Retinal pigment epithelial cell (primary cell): ENCODE measurements around the gene CNGA2.

Experiments
- DNase-seq: peaks from one replicate; pipeline ENCODE4 v3.0.0-alpha.2; 2010; ENCODE audit warnings: low read depth
- H3K4me3 ChIP-seq: 2 replicates; pipeline ENCODE4 v1.5.1; 2011; ENCODE audit warnings: mild to moderate bottlenecking, low read length, control low read depth, moderate library complexity
- TF ChIP-seq, protein P1 (sequence below): conservative IDR thresholded peaks from 2 replicates; pipeline ENCODE4 v1.5.1; 2011; ENCODE audit warnings: low read depth, low read length, control low read depth, inconsistent platforms

The CNGA2 gene

GRCh38 chrX:151734446-151734845, at the start of gene CNGA2:
CNGA2 (plus strand) TSS chrX:151734746; CDS start chrX:151738484, 3,738 bp downstream.
- no peak within 1 kb of the TSS for H3K4me3 ChIP-seq
- TF ChIP-seq, protein P1, sequence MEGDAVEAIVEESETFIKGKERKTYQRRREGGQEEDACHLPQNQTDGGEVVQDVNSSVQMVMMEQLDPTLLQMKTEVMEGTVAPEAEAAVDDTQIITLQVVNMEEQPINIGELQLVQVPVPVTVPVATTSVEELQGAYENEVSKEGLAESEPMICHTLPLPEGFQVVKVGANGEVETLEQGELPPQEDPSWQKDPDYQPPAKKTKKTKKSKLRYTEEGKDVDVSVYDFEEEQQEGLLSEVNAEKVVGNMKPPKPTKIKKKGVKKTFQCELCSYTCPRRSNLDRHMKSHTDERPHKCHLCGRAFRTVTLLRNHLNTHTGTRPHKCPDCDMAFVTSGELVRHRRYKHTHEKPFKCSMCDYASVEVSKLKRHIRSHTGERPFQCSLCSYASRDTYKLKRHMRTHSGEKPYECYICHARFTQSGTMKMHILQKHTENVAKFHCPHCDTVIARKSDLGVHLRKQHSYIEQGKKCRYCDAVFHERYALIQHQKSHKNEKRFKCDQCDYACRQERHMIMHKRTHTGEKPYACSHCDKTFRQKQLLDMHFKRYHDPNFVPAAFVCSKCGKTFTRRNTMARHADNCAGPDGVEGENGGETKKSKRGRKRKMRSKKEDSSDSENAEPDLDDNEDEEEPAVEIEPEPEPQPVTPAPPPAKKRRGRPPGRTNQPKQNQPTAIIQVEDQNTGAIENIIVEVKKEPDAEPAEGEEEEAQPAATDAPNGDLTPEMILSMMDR, result no peak
- DNase-seq, result no peak

GRCh38 chrX:151687635-151688034, 46.9 kb upstream of the CNGA2 start:
- DNase-seq, result no peak
- H3K4me3 ChIP-seq, result no peak overlapping the region
- TF ChIP-seq, protein P1, result no peak

DNA sequence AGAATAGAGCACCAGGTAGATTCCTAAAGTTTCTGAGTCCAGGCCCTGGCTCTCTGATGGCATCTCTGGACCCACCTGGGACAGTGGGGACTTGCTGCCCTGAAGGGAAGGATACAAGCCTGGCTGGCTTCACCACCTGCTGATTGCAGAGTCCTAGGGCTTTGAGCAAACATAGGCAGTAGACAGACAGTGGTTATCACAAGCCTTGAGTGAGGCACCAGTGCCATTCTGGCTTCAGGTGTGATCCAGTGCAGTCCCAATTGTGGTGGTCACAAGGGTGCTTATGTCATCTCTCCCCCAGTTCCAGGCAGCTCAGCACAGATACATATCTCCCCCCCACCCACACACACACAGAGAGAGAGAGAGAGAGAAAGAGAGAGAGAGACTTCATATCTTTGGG, 45.9 kb upstream of the CNGA2 start:
- TF ChIP-seq, protein P1, result no peak
- no peak overlapping the region for H3K4me3 ChIP-seq
- DNase-seq, result no peak

DNA sequence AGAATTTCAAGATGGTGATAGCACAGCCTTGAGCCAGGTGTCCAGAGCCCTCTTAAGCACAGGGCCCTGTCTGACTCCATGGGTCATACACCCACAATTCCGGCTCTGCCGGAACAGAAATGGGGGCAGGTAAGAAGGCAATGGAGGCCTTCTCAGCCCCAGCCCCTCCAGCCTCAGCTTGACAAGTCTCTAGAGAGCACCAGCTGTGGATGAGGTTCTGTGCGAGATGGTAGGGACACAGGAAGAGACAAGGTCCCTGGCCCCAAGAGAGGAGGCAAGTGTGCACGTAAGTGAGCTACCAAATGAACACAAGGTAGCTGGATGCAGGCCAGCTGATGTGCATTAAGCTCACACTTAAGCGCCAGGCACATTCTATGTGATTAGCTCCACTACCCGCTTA, 41.7 kb upstream of the CNGA2 start:
- no peak overlapping the region for H3K4me3 ChIP-seq
- DNase-seq, result no peak
- TF ChIP-seq, protein P1, result no peak

DNA sequence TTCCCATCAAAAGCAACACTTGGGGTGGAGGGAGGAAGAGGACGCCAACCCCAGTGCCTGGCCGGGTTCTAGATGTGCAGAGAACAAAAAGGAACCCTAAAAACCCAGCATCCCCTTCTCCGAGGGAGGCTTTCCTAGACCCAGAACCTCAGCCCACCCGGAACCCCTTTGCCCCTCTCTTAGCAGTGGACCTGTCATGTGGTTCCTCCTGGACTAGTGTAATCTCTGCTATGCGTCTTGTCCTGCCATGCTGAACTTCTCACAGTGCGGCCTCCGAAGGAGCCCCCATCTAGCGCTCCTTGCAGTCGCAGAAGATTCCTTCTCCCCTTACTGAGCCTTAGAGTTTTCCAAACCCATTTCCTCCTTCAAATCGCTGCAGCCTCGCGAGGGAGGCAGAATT, 40.4 kb upstream of the CNGA2 start:
- H3K4me3 ChIP-seq, result no peak overlapping the region
- TF ChIP-seq, protein P1, result no peak
- no peak for DNase-seq

DNA sequence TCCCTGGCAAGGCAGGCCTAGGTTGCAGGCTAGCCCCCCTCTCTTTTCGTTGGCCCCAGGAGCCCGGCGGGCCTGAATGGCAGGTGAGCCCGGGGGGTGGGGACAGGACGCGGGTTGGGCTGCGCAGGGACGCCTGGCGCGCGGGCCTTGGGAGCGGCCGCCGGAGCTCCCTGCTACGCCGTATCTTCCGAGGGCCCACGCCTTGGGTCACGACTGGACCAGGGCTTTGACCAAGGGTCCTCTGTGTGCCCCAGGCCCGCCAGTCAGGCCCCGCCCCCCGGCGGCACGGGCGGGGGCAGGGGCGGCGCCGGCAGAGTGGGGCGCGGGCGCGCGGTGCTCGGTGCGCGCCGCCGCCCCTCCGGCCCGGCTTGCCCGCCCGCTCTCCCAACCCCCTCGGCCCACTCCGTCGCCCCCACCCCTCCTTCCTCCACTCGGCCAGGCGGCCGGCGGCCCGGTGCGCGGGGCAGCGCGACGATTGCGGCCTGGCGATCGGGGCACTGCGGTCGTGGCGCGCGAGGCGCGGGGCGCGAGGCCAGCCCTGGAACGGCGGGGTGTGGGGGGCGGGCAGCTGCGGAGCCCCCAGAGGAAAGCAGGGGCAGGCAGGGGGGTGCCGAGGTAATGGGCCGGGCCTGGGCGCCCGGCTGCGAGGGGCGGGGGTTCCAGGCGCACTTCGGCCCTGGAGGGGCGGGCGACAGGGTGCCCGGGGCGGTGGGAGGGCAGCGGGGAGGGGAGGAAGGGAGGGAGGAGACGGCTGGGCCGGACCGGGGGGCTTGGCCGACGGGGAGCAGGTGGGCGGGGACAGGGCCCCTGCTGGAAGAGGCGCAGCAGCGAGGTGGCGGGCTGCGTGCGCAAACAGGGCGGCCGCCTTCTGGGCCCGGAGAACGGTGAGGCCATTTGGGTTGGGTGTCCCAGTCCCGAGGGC, 39.6 kb upstream of the CNGA2 start, which contains the start of gene PRRG3:
Gene PRRG3, plus strand, starts transcription at position 798 of the 922 bp plus-strand sequence. CDS start 3,357 bp downstream, outside the sequence.
- H3K4me3 ChIP-seq, result no peak within 1 kb of the TSS
- TF ChIP-seq, protein P1, result no peak
- DNase-seq, result no peak
